ENCODE data around the gene MAPK11.
A peak's percentile ranks its signal among the peaks of the same experiment; 100 is the strongest.

MAPK11 gene

DNA sequence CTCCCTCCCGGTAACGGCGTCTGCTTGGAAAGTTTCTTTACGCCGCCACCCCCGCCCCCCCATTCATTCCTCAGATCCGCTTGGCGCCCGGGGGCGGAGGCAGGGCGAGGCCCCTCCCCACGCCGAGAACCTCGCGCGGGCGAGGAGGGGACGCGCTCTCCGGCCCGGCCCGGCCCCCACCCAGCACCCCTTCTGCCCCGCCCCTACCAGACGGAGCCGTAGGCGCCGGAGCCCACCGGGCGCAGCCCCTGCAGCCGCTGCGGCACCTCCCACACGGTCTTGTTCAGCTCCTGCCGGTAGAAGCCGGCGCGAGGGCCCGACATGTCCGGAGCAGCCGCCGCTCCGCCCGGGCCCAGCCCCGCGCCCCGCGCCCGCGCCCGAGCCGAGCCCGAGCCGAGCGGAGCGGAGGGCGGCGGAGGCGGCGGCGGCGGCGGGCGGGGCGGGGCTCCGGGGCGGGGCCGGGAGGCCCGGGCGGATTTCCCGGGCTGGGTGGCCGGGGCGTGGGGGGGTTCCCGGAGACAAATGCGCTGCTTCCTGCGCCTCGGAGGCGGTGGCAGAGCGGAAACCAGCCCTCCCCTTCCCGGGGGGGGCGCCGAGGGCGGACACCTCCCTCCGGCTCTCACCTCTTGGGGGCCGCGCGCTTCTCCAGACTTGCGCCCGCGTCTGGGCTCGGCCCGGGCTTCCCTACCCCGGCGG is at the start of gene MAPK11:
TSS of gene MAPK11 (minus strand) at position 411 of the 696 bp plus-strand sequence. CDS start at position 323, 88 bp downstream.
- peak; percentile 49 for ATAC-seq
- TF ChIP-seq, protein P1, sequence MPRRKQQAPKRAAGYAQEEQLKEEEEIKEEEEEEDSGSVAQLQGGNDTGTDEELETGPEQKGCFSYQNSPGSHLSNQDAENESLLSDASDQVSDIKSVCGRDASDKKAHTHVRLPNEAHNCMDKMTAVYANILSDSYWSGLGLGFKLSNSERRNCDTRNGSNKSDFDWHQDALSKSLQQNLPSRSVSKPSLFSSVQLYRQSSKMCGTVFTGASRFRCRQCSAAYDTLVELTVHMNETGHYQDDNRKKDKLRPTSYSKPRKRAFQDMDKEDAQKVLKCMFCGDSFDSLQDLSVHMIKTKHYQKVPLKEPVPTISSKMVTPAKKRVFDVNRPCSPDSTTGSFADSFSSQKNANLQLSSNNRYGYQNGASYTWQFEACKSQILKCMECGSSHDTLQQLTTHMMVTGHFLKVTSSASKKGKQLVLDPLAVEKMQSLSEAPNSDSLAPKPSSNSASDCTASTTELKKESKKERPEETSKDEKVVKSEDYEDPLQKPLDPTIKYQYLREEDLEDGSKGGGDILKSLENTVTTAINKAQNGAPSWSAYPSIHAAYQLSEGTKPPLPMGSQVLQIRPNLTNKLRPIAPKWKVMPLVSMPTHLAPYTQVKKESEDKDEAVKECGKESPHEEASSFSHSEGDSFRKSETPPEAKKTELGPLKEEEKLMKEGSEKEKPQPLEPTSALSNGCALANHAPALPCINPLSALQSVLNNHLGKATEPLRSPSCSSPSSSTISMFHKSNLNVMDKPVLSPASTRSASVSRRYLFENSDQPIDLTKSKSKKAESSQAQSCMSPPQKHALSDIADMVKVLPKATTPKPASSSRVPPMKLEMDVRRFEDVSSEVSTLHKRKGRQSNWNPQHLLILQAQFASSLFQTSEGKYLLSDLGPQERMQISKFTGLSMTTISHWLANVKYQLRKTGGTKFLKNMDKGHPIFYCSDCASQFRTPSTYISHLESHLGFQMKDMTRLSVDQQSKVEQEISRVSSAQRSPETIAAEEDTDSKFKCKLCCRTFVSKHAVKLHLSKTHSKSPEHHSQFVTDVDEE (CRISPR knock-in tag; IDR thresholded peaks at IDR 0.05), result no peak
- TF ChIP-seq ZFP3 (CRISPR knock-in tag; IDR thresholded peaks at IDR 0.05), result no peak
- TF ChIP-seq, protein P2, sequence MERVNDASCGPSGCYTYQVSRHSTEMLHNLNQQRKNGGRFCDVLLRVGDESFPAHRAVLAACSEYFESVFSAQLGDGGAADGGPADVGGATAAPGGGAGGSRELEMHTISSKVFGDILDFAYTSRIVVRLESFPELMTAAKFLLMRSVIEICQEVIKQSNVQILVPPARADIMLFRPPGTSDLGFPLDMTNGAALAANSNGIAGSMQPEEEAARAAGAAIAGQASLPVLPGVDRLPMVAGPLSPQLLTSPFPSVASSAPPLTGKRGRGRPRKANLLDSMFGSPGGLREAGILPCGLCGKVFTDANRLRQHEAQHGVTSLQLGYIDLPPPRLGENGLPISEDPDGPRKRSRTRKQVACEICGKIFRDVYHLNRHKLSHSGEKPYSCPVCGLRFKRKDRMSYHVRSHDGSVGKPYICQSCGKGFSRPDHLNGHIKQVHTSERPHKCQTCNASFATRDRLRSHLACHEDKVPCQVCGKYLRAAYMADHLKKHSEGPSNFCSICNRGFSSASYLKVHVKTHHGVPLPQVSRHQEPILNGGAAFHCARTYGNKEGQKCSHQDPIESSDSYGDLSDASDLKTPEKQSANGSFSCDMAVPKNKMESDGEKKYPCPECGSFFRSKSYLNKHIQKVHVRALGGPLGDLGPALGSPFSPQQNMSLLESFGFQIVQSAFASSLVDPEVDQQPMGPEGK (CRISPR knock-in tag; IDR thresholded peaks at IDR 0.05; ENCODE audit: borderline replicate concordance), result peak; percentile 98

DNA sequence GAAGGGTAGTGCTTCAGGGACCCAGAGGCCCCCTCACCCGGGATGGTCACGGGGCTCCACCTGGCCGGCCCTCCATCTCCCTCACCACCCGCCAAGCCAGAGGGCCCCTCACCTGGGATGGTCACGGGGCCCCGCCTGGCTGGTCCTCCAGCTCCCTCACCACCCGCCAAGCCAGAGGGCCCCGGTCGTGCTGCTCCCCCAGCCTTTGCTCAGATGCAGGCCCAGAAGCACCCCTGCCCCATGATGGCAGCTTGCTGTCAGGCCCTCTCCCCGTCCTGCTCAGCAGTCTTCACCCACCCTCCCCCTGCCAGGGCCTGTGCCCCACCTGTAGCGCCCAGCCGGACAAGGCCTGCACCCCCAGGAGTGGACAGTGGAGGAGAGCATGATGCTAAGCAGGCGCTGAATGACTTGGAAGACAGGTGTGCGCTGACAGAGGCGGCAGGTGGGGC is 49.3 kb upstream of the MAPK11 start:
- TF ChIP-seq ZC3H10 (CRISPR knock-in tag; IDR thresholded peaks at IDR 0.05) (no peak), OSR1 (CRISPR knock-in tag; IDR thresholded peaks at IDR 0.05) (no peak), ZNF8 (CRISPR knock-in tag; IDR thresholded peaks at IDR 0.05) (no peak), ESRRG (CRISPR knock-in tag; IDR thresholded peaks at IDR 0.05) (no peak), TOX (CRISPR knock-in tag; IDR thresholded peaks at IDR 0.05; ENCODE audit: borderline replicate concordance) (no peak), ZNF70 (CRISPR knock-in tag; IDR thresholded peaks at IDR 0.05) (no peak)
- TF ChIP-seq, protein P3, sequence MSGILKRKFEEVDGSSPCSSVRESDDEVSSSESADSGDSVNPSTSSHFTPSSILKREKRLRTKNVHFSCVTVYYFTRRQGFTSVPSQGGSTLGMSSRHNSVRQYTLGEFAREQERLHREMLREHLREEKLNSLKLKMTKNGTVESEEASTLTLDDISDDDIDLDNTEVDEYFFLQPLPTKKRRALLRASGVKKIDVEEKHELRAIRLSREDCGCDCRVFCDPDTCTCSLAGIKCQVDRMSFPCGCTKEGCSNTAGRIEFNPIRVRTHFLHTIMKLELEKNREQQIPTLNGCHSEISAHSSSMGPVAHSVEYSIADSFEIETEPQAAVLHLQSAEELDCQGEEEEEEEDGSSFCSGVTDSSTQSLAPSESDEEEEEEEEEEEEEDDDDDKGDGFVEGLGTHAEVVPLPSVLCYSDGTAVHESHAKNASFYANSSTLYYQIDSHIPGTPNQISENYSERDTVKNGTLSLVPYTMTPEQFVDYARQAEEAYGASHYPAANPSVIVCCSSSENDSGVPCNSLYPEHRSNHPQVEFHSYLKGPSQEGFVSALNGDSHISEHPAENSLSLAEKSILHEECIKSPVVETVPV (CRISPR knock-in tag; IDR thresholded peaks at IDR 0.05), result no peak
- TF ChIP-seq, protein P4, sequence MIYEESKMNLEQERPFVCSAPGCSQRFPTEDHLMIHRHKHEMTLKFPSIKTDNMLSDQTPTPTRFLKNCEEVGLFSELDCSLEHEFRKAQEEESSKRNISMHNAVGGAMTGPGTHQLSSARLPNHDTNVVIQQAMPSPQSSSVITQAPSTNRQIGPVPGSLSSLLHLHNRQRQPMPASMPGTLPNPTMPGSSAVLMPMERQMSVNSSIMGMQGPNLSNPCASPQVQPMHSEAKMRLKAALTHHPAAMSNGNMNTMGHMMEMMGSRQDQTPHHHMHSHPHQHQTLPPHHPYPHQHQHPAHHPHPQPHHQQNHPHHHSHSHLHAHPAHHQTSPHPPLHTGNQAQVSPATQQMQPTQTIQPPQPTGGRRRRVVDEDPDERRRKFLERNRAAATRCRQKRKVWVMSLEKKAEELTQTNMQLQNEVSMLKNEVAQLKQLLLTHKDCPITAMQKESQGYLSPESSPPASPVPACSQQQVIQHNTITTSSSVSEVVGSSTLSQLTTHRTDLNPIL (CRISPR knock-in tag; IDR thresholded peaks at IDR 0.05; ENCODE audit: low read depth), result no peak
- no peak for ATAC-seq

DNA sequence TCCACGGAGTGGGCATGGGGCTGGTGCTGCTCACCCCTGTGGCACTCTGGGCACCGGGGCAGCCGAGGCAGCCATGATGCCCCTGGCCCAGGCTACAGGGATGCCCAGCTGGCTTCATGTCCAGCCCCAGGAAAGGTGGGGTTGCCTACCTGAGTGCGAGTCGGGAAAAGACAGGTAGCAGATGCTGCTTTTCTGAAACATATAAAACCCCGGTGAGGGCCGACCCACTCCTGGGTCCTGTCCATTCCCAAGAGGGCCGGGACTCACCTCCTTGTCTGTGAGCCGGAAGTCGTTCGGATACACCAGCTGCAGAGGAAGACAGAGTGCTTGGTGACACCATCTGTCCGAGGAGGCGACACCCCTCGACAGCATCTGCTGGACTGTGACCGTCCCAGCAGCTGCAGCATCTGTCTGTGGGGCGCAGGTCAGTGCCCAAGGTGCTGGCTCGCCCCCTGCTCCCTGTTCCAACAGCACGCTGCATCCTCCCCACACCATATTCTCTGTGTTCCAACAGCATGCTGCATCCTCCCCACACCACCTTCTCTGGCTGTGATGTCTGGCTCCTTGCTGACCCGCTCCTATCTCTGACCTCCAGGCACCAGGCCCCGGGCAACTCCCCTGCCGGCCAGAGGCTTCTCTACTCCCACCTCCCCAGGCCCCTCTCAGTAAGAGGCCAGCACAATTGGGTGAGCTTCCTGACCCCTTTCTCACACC is 48.7 kb upstream of the MAPK11 start:
- ATAC-seq, result no peak
- TF ChIP-seq GLIS3 (CRISPR knock-in tag; IDR thresholded peaks at IDR 0.05) (no peak), ZFP3 (CRISPR knock-in tag; IDR thresholded peaks at IDR 0.05) (no peak), CSDC2 (CRISPR knock-in tag; IDR thresholded peaks at IDR 0.05) (no peak), PPARA (CRISPR knock-in tag; IDR thresholded peaks at IDR 0.05; ENCODE audit: borderline replicate concordance) (no peak), ZNF8 (CRISPR knock-in tag; IDR thresholded peaks at IDR 0.05) (no peak), ARNTL (CRISPR knock-in tag; IDR thresholded peaks at IDR 0.05; ENCODE audit: borderline replicate concordance, low read depth) (no peak), ESRRG (CRISPR knock-in tag; IDR thresholded peaks at IDR 0.05) (no peak), ZNF70 (CRISPR knock-in tag; IDR thresholded peaks at IDR 0.05) (no peak), ZFP30 (CRISPR knock-in tag; IDR thresholded peaks at IDR 0.05) (no peak), OSR1 (CRISPR knock-in tag; IDR thresholded peaks at IDR 0.05) (no peak), BACH2 (CRISPR knock-in tag; IDR thresholded peaks at IDR 0.05; ENCODE audit: borderline replicate concordance) (no peak), TCF4 (CRISPR knock-in tag; IDR thresholded peaks at IDR 0.05; ENCODE audit: borderline replicate concordance) (no peak), RARB (CRISPR knock-in tag; IDR thresholded peaks at IDR 0.05) (no peak)
- TF ChIP-seq, protein P5, sequence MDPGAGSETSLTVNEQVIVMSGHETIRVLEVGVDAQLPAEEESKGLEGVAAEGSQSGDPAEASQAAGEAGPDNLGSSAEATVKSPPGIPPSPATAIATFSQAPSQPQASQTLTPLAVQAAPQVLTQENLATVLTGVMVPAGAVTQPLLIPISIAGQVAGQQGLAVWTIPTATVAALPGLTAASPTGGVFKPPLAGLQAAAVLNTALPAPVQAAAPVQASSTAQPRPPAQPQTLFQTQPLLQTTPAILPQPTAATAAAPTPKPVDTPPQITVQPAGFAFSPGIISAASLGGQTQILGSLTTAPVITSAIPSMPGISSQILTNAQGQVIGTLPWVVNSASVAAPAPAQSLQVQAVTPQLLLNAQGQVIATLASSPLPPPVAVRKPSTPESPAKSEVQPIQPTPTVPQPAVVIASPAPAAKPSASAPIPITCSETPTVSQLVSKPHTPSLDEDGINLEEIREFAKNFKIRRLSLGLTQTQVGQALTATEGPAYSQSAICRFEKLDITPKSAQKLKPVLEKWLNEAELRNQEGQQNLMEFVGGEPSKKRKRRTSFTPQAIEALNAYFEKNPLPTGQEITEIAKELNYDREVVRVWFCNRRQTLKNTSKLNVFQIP (CRISPR knock-in tag; IDR thresholded peaks at IDR 0.05; ENCODE audit: borderline replicate concordance, low read depth), result no peak
- TF ChIP-seq, protein P4 (CRISPR knock-in tag; IDR thresholded peaks at IDR 0.05; ENCODE audit: low read depth), result no peak
- TF ChIP-seq, protein P1 (CRISPR knock-in tag; IDR thresholded peaks at IDR 0.05), result no peak

Measured in SK-N-SH treated with all-trans-retinoic acid at 6 μM for 48 hours (cell line).